ENCODE measurements around the gene SOX12.

DNA sequence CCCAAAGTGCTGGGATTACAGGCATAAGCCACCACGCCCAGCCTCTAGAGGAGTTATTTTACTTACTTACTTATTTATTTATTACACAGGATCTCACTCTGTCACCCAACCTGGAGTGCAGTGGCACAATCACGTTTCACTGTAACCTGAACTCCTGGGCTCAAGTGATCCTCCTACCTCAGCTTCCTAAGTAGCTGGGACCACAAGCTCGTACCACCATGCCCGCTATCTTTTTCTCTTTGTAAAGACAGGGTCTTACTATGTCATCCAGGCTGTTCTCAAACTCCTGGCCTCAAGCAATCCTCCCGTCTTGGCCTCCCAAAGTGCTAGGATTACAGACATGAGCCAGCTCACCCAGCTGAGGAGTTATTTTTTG lies 53.6 kb downstream of the SOX12 start:
- TF ChIP-seq, protein P1, sequence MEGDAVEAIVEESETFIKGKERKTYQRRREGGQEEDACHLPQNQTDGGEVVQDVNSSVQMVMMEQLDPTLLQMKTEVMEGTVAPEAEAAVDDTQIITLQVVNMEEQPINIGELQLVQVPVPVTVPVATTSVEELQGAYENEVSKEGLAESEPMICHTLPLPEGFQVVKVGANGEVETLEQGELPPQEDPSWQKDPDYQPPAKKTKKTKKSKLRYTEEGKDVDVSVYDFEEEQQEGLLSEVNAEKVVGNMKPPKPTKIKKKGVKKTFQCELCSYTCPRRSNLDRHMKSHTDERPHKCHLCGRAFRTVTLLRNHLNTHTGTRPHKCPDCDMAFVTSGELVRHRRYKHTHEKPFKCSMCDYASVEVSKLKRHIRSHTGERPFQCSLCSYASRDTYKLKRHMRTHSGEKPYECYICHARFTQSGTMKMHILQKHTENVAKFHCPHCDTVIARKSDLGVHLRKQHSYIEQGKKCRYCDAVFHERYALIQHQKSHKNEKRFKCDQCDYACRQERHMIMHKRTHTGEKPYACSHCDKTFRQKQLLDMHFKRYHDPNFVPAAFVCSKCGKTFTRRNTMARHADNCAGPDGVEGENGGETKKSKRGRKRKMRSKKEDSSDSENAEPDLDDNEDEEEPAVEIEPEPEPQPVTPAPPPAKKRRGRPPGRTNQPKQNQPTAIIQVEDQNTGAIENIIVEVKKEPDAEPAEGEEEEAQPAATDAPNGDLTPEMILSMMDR (IDR thresholded peaks at IDR 0.05 in 4 of 5, conservative IDR thresholded peaks at IDR 0.05 in 1 of 5) = no peak
- TF ChIP-seq POLR2A (IDR thresholded peaks at IDR 0.05) = no peak
